Measurements from ENCODE around the gene POFUT2. TPM values are rescaled to one million over a fixed set of nuclear protein-coding genes. Genes with fewer than 3 reads are reported as not detected.
A peak's percentile ranks its signal among the peaks of the same experiment; 100 is the strongest.

Gene POFUT2
- total RNA-seq, 8 experiments from 2014 or later = 17.3 to 40.8 (median 25.6) TPM

GRCh38 chr21:45305836-45306235, 18.1 kb upstream of the POFUT2 start:
- Histone ChIP-seq H3K27ac (no peak overlapping the region), H3K4me1 (replicated peaks in 1 of 2) (peaks cover 42 to 45% of the 10 kb centered on the region in 2 donors), H3K4me3 (no peak overlapping the region)
- in situ Hi-C loops (cut with MboI; ENCODE audit: low pct_unique_long_range_greater_than_20kb in 2 of 9, low sequenced_read_pairs in 9 of 9, unreplicated experiment in 9 of 9) = loop anchor here in 1 of 9 experiments (25.0 kb wide), 1 partner anchor 131 kb away; no protein-coding TSS in a partner anchor
- WGBS, 10 experiments = 40 to 84% (median 61%) methylated on average over 1 to 7 of the region's 9 CpGs; no CpG with 5 or more reads in 2 of the 10 experiments
- ATAC-seq (replicated peaks in 6 of 8) = no peak

GRCh38 chr21:45304945-45305344, 17.2 kb upstream of the POFUT2 start:
- ATAC-seq (replicated peaks in 6 of 8) = no peak
- H3K27ac ChIP-seq = no peak overlapping the region
- in situ Hi-C loops (cut with MboI; ENCODE audit: low pct_unique_long_range_greater_than_20kb in 2 of 9, low sequenced_read_pairs in 9 of 9, unreplicated experiment in 9 of 9) = loop anchor here in 1 of 9 experiments (25.0 kb wide), 1 partner anchor 132 kb away; no protein-coding TSS in a partner anchor
- no peak overlapping the region for H3K4me3 ChIP-seq
- WGBS, 10 experiments = 71 to 100% (median 92%) methylated on average over 1 to 4 of the region's 7 CpGs; no CpG with 5 or more reads in 2 of the 10 experiments
- H3K4me1 ChIP-seq (replicated peaks in 1 of 2) = peaks cover 42 to 45% of the 10 kb centered on the region in 2 donors

- peaks cover 42 to 45% of the 10 kb centered on the region in 2 donors for H3K4me1 ChIP-seq (replicated peaks in 1 of 2)
- no peak overlapping the region for H3K27ac ChIP-seq
- WGBS, 10 experiments = 80 to 90% (median 83%) methylated on average over 1 to 3 of the region's 6 CpGs; no CpG with 5 or more reads in 7 of the 10 experiments
- ATAC-seq (replicated peaks in 6 of 8) = no peak
- H3K4me3 ChIP-seq = no peak overlapping the region
- in situ Hi-C loops (cut with MboI; ENCODE audit: low pct_unique_long_range_greater_than_20kb in 2 of 9, low sequenced_read_pairs in 9 of 9, unreplicated experiment in 9 of 9) = loop anchor here in 1 of 9 experiments (25.0 kb wide), 1 partner anchor 133 kb away; no protein-coding TSS in a partner anchor
Observed at GRCh38 chr21:45304476-45304830, 16.8 kb upstream of the POFUT2 start.

- Histone ChIP-seq H3K4me1 (replicated peaks in 1 of 2) (peaks cover 38 to 41% of the 10 kb centered on the region in 2 donors), H3K27ac (no peak overlapping the region), H3K4me3 (no peak overlapping the region)
- WGBS, 10 experiments = 30 to 100% (median 60%) methylated on average over 1 to 12 of the region's 19 CpGs; no CpG with 5 or more reads in 5 of the 10 experiments
- in situ Hi-C loops (cut with MboI; ENCODE audit: low pct_unique_long_range_greater_than_20kb in 2 of 9, low sequenced_read_pairs in 9 of 9, unreplicated experiment in 9 of 9) = loop anchor here in 1 of 9 experiments (25.0 kb wide), 1 partner anchor 133 kb away; no protein-coding TSS in a partner anchor
- no peak for ATAC-seq (replicated peaks in 6 of 8)
Observed at GRCh38 chr21:45303751-45304475, 16.2 kb upstream of the POFUT2 start.

GRCh38 chr21:45303091-45303615, 15.5 kb upstream of the POFUT2 start:
- Histone ChIP-seq H3K27ac (no peak overlapping the region), H3K4me1 (replicated peaks in 1 of 2) (peaks cover 31 to 33% of the 10 kb centered on the region in 2 donors), H3K4me3 (no peak overlapping the region)
- 89 to 100% (median 95%) methylated on average over 2 to 6 of the region's 21 CpGs; no CpG with 5 or more reads in 5 of the 10 experiments for WGBS, 10 experiments
- in situ Hi-C loops (cut with MboI; ENCODE audit: low pct_unique_long_range_greater_than_20kb in 2 of 9, low sequenced_read_pairs in 9 of 9, unreplicated experiment in 9 of 9) = loop anchor here in 1 of 9 experiments (25.0 kb wide), 1 partner anchor 134 kb away; no protein-coding TSS in a partner anchor
- no peak for ATAC-seq (replicated peaks in 6 of 8)

GRCh38 chr21:45302082-45303061, 14.7 kb upstream of the POFUT2 start:
- WGBS, 10 experiments = 69 to 100% (median 88%) methylated on average over 2 to 25 of the region's 54 CpGs; no CpG with 5 or more reads in 3 of the 10 experiments
- Histone ChIP-seq H3K4me3 (no peak overlapping the region), H3K27ac (peak overlapping the region; percentile 20 to 41), H3K4me1 (replicated peaks in 1 of 2) (peaks cover 25 to 28% of the 10 kb centered on the region in 2 donors)
- ATAC-seq (replicated peaks in 6 of 8) = peak in 6 of 8 experiments; percentile 45 to 82 (median 60)
- in situ Hi-C loops (cut with MboI; ENCODE audit: low pct_unique_long_range_greater_than_20kb in 2 of 9, low sequenced_read_pairs in 9 of 9, unreplicated experiment in 9 of 9) = loop anchor here in 1 of 9 experiments (25.0 kb wide), 1 partner anchor 135 kb away; no protein-coding TSS in a partner anchor

GRCh38 chr21:45301521-45302081, 13.9 kb upstream of the POFUT2 start:
- H3K4me3 ChIP-seq = no peak overlapping the region
- 78 to 100% (median 90%) methylated on average over 1 to 7 of the region's 20 CpGs; no CpG with 5 or more reads in 6 of the 10 experiments for WGBS, 10 experiments
- H3K4me1 ChIP-seq (replicated peaks in 1 of 2) = peaks cover 18 to 20% of the 10 kb centered on the region in 2 donors
- in situ Hi-C loops (cut with MboI; ENCODE audit: low pct_unique_long_range_greater_than_20kb in 2 of 9, low sequenced_read_pairs in 9 of 9, unreplicated experiment in 9 of 9) = loop anchor here in 1 of 9 experiments (25.0 kb wide), 1 partner anchor 136 kb away; no protein-coding TSS in a partner anchor
- H3K27ac ChIP-seq = peak overlapping the region; percentile 20 to 41
- peak in 3 of 8 experiments; percentile 0 to 4 (median 1) for ATAC-seq (replicated peaks in 6 of 8)

GRCh38 chr21:45300786-45301520, 13.3 kb upstream of the POFUT2 start:
- WGBS, 10 experiments = 80 to 98% (median 83%) methylated on average over 1 to 10 of the region's 43 CpGs; no CpG with 5 or more reads in 6 of the 10 experiments
- Histone ChIP-seq H3K4me3 (no peak overlapping the region), H3K27ac (no peak overlapping the region), H3K4me1 (replicated peaks in 1 of 2) (peaks cover 14 to 15% of the 10 kb centered on the region in 2 donors)
- ATAC-seq (replicated peaks in 6 of 8) = no peak
- in situ Hi-C loops (cut with MboI; ENCODE audit: low pct_unique_long_range_greater_than_20kb in 2 of 9, low sequenced_read_pairs in 9 of 9, unreplicated experiment in 9 of 9) = loop anchor here in 1 of 9 experiments (25.0 kb wide), 1 partner anchor 136 kb away; no protein-coding TSS in a partner anchor

- no peak overlapping the region for H3K27ac ChIP-seq
- in situ Hi-C loops (cut with MboI; ENCODE audit: low pct_unique_long_range_greater_than_20kb in 2 of 9, low sequenced_read_pairs in 9 of 9, unreplicated experiment in 9 of 9) = loop anchor here in 3 of 9 experiments (25.0 kb wide), 2 partner anchors 137 to 338 kb away; no protein-coding TSS in a partner anchor
- 63 to 100% (median 92%) methylated on average over 1 to 5 of the region's 34 CpGs; no CpG with 5 or more reads in 4 of the 10 experiments for WGBS, 10 experiments
- H3K4me1 ChIP-seq (replicated peaks in 1 of 2) = peaks cover 20 to 21% of the 10 kb centered on the region in 2 donors
- no peak for ATAC-seq (replicated peaks in 6 of 8)
- H3K4me3 ChIP-seq = no peak overlapping the region
Observed at GRCh38 chr21:45299864-45300785, 12.4 kb upstream of the POFUT2 start.

- in situ Hi-C loops (cut with MboI; ENCODE audit: low pct_unique_long_range_greater_than_20kb in 2 of 9, low sequenced_read_pairs in 9 of 9, unreplicated experiment in 9 of 9) = loop anchor here in 3 of 9 experiments (25.0 kb wide), 2 partner anchors 138 to 337 kb away; no protein-coding TSS in a partner anchor
- Histone ChIP-seq H3K4me3 (no peak overlapping the region), H3K4me1 (replicated peaks in 1 of 2) (peaks cover 29 to 30% of the 10 kb centered on the region in 2 donors), H3K27ac (no peak overlapping the region)
- WGBS, 10 experiments = 80 to 100% (median 92%) methylated on average over 1 to 17 of the region's 22 CpGs; no CpG with 5 or more reads in 1 of the 10 experiments
- ATAC-seq (replicated peaks in 6 of 8) = no peak
Observed at GRCh38 chr21:45299026-45299863, 11.6 kb upstream of the POFUT2 start.

Measured in motor neuron (in vitro differentiated cells).